Measurements from ENCODE around the gene PEBP1.

PEBP1 gene

GRCh38 chr12:118190266-118190665 lies 54.3 kb downstream of the PEBP1 start:
- DNase-seq, result peak in 33 of 56 donors; percentile 1 to 68 (median 21)

- no peak for DNase-seq
These were observed 57.6 kb downstream of the PEBP1 start for GRCh38 chr12:118193477-118193876.

GRCh38 chr12:118193958-118194357 lies 58.0 kb downstream of the PEBP1 start:
- no peak for DNase-seq

Data from amygdala (tissue), 56 donors.